Measurements from ENCODE around the gene TRPV6.

Gene TRPV6

DNA sequence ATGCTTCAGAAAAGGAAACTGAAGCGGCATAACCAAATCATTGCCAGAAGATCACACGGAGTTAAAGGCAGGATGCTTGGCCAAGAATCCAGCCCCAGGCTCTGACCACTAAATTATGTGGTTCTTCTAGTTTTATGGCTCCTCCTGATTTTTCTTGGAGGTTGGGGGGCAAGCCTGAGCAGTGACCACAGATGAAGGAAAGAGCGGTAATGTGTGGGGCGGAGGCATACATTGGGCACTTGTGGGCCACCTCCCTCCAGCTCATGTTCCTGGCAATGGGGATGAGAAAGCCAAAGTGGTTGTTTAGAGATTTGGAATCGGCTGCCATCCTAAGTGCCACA lies 3.2 kb downstream of the TRPV6 start:
- DNase-seq (no peak), ATAC-seq (no peak)
- Mint-ChIP-seq H3K4me3 (no peak overlapping the region), H3K27me3 (no peaks in the 10 kb centered on the region), H3K9me3 (no peaks in the 10 kb centered on the region), H3K36me3 (ENCODE audit: low read depth) (no peaks in the 10 kb centered on the region), H3K4me1 (no peaks in the 10 kb centered on the region), H3K27ac (no peak overlapping the region)

DNA sequence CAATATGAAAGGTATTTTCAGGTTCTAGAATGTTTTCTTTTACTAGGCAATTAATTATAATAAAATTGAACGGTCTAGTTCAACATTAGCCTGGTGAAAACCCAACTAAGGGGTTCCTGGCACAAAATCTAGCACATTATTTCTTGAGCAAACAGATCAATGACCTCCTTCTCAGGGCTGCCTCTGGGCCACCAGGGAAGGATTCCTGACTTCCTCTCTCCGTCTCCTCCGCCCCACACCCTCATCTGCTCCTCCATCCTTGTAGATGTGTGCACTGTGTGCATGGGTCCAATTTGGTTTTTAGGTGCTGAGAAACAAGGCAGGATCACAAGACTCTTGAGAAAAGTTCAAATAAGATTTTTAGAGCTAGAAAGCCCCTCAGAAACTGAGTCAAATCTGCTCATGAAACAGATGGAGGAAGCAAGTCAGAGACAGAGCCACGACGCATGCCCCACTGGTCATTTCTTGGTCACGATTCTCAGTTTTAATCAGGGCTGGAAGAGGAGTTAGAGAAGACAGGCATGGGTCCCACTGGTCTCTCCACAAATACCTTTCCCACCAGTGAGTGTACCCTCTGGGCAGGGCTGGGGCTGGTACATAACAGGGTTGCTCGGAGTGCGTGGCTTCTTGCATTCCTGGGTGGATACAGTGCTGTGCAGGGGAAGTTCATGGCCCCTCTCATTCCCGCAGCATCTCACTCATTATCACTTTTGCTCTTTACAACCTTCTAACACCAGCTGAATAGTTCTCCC lies 3.8 kb downstream of the TRPV6 start:
- Mint-ChIP-seq H3K36me3 (ENCODE audit: low read depth) (no peaks in the 10 kb centered on the region), H3K4me1 (no peaks in the 10 kb centered on the region), H3K4me3 (no peak overlapping the region), H3K9me3 (no peaks in the 10 kb centered on the region), H3K27me3 (no peaks in the 10 kb centered on the region), H3K27ac (no peak overlapping the region)
- DNase-seq (no peak), ATAC-seq (no peak)

DNA sequence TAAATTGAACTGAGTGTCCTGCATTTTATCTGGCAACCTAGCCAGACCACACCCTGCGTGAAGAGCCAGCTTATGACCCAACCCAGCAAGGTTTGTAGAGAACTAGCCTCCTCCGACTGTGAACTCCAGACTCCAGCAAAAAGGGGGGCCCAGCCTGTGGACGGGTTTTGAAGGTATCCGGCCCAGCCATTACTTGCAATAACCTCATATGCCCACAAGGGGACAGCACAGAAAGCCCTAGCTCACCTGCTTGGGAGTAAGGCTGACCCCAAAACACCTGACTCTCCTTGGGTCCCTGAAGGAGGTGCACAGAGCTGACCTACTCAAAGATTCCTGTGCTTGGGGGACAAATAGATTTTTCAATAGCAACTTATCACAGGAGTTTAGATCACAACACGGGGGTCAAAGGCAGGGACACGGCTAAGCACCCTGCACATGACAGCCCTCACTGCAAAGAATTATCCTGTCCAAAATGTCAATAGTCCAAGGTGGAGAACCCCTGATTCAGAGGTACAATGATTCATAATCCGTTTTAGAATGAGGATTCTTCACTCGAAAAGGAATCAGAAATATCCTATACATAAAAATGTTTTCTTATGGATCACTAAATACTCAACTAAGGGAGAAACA lies 4.6 kb downstream of the TRPV6 start:
- Mint-ChIP-seq H3K36me3 (ENCODE audit: low read depth) (no peaks in the 10 kb centered on the region), H3K4me3 (no peak overlapping the region), H3K4me1 (no peaks in the 10 kb centered on the region), H3K27ac (no peak overlapping the region), H3K27me3 (no peaks in the 10 kb centered on the region), H3K9me3 (no peaks in the 10 kb centered on the region)
- ATAC-seq (peak; percentile 48), DNase-seq (peak; percentile 45)

DNA sequence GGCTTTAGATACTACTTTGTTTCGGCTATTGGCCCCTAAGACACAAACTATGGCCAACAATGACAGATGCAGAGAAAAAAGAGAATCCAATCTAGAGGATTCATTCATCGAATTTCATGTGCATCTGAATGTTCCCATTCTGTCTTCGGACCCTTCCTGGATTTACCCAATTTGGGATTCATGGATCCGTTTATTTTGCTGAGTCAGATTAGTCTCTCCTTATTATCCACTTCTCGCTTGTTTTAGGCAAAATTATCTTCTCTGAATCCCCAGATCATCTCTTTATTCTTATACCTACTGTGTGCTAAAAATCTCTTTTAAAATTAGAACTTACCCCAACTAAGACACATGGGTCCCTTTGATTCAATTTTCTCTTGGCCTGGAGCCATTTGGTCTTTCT lies 6.5 kb downstream of the TRPV6 start:
- Mint-ChIP-seq H3K27me3 (no peaks in the 10 kb centered on the region), H3K4me1 (no peaks in the 10 kb centered on the region), H3K27ac (no peak overlapping the region), H3K36me3 (ENCODE audit: low read depth) (no peaks in the 10 kb centered on the region), H3K9me3 (no peaks in the 10 kb centered on the region), H3K4me3 (no peak overlapping the region)
- ATAC-seq (no peak), DNase-seq (no peak)

DNA sequence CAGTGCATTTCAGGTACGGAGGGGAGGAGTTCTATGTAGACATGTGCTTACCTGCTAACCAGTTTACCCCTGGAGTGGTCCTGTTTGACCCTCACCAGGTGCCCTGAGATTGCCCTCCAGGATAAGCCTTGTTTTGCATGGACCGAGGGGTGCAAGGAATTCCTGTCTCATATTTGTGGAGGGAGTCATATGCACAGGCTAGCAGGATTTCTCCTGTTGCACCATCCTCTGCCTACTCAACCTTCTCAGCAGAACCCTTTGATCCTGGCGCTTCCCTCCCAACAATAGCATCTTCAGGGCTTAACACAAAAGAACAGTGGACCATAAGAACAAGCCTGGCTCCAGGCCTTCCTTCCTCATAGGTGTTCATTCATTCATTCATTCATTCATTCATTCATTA lies 7.2 kb downstream of the TRPV6 start:
- ATAC-seq (no peak), DNase-seq (no peak)
- Mint-ChIP-seq H3K4me1 (no peaks in the 10 kb centered on the region), H3K36me3 (ENCODE audit: low read depth) (no peaks in the 10 kb centered on the region), H3K27ac (no peak overlapping the region), H3K27me3 (no peaks in the 10 kb centered on the region), H3K9me3 (no peaks in the 10 kb centered on the region), H3K4me3 (no peak overlapping the region)

DNA sequence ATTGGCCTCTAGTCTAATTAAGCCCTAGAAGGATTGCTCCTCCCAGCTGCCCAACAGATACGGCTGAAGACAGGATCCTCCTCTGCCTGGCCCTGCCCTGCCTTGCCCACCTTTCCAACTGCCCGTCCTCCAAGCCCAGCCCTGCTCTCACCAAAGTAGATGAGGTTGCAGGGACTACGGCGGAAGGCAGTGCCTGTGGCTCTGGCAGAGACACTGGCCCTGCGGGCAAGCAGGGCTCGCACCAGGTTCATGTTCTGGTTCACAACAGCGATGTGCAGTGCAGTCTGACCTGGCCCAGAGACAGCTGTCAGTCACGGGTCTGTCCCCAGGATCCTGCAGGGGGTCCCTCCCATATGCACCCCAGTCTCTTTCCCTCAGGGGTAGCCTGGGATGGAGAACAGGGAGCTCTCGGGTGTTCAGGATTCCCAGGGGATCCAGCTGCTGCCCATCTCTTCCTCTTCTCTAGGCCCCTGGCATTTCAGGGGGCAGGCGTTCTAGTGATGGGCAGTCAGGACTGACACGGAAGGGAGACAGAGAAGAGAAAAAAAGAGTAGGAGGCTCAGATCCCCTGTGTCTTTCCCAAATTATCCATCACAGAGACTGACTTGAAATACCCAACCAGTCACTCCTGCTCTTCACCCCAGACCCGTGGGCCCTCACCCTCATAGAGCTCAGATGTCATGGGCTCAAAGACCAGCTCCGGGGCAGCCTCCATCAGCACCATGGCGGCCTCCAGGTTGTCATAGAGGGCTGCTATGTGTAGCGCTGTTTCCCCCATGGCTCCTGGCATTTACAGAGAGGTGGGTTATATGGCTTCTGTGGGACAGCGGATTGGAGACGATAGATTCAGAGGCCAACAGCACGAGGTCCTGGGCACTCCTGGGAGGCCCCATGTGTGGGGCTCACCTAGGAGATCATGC lies 8.3 kb downstream of the TRPV6 start:
- no peak overlapping the region for H3K4me3 Mint-ChIP-seq
- H3K36me3 Mint-ChIP-seq (ENCODE audit: low read depth), result no peaks in the 10 kb centered on the region
- H3K4me1 Mint-ChIP-seq, result no peaks in the 10 kb centered on the region
- ATAC-seq (no peak), DNase-seq (no peak)
- no peaks in the 10 kb centered on the region for H3K9me3 Mint-ChIP-seq
- no peak overlapping the region for H3K27ac Mint-ChIP-seq
- H3K27me3 Mint-ChIP-seq, result no peaks in the 10 kb centered on the region

DNA sequence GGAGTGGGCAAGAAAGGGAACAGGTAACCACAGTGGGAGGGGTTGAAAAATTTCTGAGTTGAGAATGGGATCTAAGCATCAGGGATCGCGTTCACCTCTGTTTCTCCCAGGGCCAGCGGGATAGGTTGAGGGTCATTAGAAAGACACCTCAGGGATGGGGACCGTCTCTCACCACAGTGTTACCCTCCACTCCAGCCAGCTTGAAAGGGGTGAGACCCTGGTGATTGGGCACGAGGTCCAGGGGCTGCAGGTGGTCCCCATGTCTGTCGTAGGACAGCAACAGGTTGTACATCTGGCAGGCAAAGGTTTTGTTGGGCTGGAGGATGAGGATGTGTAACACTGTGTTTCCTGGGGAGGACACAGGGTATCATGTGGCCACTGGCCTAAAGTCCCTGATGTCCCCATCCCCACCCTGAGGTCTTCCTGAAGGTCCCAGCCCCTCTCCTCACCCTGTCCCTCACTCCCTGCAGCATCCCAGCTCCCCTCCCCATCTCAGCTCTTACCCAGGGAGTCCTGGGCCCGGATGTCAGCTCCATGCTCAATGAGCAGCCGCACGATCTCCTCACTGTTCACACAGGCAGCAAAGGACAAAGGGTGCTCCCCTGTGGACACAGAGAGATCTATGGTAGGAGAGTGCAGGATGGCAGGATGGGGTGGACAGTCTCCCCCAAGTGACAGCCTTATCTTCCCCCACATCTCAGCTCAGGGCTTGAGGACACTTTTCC lies 9.1 kb downstream of the TRPV6 start:
- ATAC-seq (no peak), DNase-seq (no peak)
- Mint-ChIP-seq H3K27me3 (no peaks in the 10 kb centered on the region), H3K27ac (no peak overlapping the region), H3K9me3 (no peaks in the 10 kb centered on the region), H3K4me1 (no peaks in the 10 kb centered on the region), H3K36me3 (ENCODE audit: low read depth) (no peaks in the 10 kb centered on the region), H3K4me3 (no peak overlapping the region)

DNA sequence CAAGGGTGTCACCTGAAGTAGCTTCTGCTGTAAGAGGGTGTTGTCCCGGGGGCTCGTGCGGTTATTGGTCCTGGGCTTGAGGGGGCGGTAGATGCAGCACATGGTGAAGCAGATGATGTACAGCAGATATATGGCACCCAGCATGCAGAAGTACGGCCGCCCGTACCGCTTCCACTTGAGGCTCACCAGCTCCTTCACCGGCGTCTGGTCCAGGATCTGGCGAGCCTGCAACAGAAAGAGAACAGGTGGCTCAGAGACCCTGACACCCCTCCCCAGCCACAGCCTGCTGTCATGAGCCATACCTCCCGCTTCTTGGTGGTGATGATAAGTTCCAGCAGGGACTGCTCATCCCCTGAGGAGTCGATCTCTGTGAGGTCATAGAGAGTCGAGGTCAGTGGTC lies 10.1 kb downstream of the TRPV6 start:
- Mint-ChIP-seq H3K9me3 (no peaks in the 10 kb centered on the region), H3K27ac (no peak overlapping the region), H3K27me3 (no peaks in the 10 kb centered on the region), H3K4me3 (no peak overlapping the region), H3K36me3 (ENCODE audit: low read depth) (no peaks in the 10 kb centered on the region), H3K4me1 (no peaks in the 10 kb centered on the region)
- DNase-seq (no peak), ATAC-seq (no peak)

DNA sequence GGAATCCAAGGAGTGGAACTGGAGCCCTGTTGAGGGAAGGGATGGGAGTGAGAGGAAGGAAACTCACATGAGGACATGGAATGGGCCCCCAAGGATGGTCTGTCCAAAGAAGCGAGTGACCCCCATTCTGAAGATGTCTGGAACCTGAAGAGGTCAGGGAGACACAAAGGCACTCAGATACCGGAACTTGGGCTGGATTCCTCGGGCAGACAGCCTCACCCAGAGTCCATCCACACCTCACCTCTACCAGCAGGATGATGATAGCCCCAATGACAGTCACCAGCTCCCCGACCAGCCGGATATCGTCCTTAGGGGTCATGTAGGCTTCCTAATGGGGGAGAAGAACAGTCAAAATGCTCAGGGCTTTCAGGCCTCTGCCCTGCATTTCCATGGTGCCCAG lies 10.7 kb downstream of the TRPV6 start:
- Mint-ChIP-seq H3K4me1 (no peaks in the 10 kb centered on the region), H3K9me3 (no peaks in the 10 kb centered on the region), H3K4me3 (no peak overlapping the region), H3K27me3 (no peaks in the 10 kb centered on the region), H3K36me3 (ENCODE audit: low read depth) (no peaks in the 10 kb centered on the region), H3K27ac (no peak overlapping the region)
- no peak for DNase-seq
- no peak for ATAC-seq

DNA sequence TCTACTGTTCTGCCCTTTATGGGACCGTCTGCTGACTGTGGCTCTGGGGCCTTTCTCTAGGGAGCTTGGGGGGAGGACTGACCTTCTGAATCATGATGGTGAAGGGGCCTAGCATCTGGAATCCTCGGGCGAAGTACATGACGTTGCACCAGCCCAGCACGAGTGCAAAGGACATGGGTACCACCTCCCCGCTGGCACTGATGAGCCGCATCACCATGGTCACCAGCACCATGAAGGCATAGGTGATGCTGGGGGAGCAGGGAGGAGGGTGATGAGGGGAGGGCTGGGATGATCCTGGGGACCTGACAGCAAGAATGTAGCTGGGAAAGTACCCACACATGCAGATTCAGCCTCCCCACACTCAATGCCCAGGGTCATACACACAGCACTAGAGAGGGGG lies 11.1 kb downstream of the TRPV6 start:
- H3K36me3 Mint-ChIP-seq (ENCODE audit: low read depth), result no peaks in the 10 kb centered on the region
- DNase-seq (no peak), ATAC-seq (no peak)
- H3K27me3 Mint-ChIP-seq, result no peaks in the 10 kb centered on the region
- no peaks in the 10 kb centered on the region for H3K9me3 Mint-ChIP-seq
- H3K4me3 Mint-ChIP-seq, result no peak overlapping the region
- H3K4me1 Mint-ChIP-seq, result no peaks in the 10 kb centered on the region
- no peak overlapping the region for H3K27ac Mint-ChIP-seq

DNA sequence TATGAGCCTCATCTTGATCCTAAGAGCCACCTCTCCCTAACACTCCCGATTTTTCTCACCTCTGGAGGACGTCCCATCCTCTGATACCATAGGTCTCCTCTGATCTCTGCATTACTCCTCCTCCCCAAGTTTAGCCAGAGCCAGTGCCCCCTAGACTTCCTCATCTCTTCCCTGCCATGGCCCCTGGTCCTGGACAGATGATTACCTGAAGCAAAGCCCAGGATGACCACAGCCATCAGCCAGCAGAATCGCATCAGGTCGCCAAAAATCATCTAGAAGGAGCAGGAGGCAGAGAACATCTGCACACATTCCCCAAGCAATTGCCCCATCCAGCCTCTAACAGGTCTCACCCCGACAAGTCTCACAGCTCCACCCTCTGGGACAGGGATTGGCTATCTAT lies 11.7 kb downstream of the TRPV6 start:
- no peak for ATAC-seq

DNA sequence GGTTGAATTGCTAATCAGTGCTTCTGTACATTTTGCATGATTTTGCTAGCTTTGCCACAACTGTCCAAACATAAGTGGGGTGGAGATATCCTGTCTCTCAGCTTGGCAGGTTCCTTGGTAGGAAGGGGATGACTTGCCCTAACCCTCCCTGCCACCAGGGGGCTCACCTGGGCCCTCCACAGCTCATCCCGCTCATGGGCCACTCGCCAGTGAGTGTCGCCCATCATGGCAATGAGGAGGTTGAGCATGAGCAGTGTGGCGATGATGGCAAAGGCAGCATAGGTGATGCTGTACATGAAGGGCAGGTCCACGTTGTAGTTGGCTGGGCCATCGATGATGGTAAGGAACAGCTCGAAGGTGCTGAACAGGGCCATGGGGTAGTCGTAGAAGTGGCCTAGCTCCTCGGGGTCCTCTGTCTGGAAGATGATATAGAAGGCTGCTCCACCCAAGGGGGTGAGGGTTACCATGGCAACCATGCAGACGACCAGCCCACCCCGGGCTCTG lies 12.2 kb downstream of the TRPV6 start:
- Mint-ChIP-seq H3K9me3 (no peaks in the 10 kb centered on the region), H3K27ac (no peak overlapping the region), H3K27me3 (no peaks in the 10 kb centered on the region), H3K36me3 (ENCODE audit: low read depth) (no peaks in the 10 kb centered on the region), H3K4me3 (no peak overlapping the region), H3K4me1 (no peaks in the 10 kb centered on the region)
- ATAC-seq (peak; percentile 35), DNase-seq (peak; percentile 53)

More for the DNA sequence above, 11.7 kb downstream of the TRPV6 start:
- Mint-ChIP-seq H3K36me3 (ENCODE audit: low read depth) (no peaks in the 10 kb centered on the region), H3K4me1 (no peaks in the 10 kb centered on the region), H3K27me3 (no peaks in the 10 kb centered on the region), H3K27ac (peak overlapping the region; percentile 3), H3K4me3 (no peak overlapping the region), H3K9me3 (no peaks in the 10 kb centered on the region)
- DNase-seq, result no peak

DNA sequence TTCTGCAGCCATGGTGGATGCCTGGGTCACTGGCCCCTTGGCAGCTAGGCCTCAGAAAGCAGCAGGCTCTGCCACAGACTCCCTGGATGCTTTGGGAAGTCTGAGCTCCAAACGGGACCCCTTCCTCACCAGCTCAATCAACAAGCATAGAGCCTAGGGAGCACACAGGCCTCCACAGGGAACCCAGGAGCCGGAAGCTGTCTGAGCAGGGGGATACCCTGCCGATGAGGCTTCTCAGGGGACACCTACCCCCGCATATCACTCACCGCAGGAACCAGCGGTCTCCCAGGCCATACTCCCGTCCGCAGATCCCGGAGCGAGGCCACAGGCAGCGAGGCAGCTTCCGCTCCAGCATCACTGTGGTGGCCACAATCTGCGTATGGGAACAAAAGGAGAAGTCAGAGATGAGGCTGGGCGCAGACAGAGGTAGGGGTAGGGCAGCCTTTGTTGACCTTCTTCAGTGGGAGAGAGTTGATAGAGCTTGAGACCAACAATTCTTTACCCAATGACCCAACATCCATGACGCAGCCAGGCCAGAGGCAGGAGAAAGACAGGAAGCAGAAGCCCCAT lies 13.4 kb downstream of the TRPV6 start:
- H3K27ac Mint-ChIP-seq, result no peak overlapping the region
- no peak for DNase-seq
- H3K4me3 Mint-ChIP-seq, result no peak overlapping the region
- H3K4me1 Mint-ChIP-seq, result no peaks in the 10 kb centered on the region
- no peaks in the 10 kb centered on the region for H3K9me3 Mint-ChIP-seq
- no peaks in the 10 kb centered on the region for H3K36me3 Mint-ChIP-seq (ENCODE audit: low read depth)
- H3K27me3 Mint-ChIP-seq, result no peaks in the 10 kb centered on the region
- ATAC-seq, result no peak
